Parathyroid adenoma (tissue), 2 donors: Measurements from ENCODE around the gene MAD1L1.

Source experiments
- H2AFZ ChIP-seq: fragments of 300-600 bp; sonication (generic); one replicate; pipeline ENCODE4 v1.7.0; 2017; ENCODE audit warnings: antibody characterized with exemption, mild to moderate bottlenecking
- H3K27ac ChIP-seq: fragments of 300-600 bp; sonication (generic); one replicate; pipeline ENCODE4 v1.7.0; 2017
- H3K27me3 ChIP-seq: fragments of 300-600 bp; sonication (generic); one replicate; pipeline ENCODE4 v1.7.0; 2017; ENCODE audit warnings: low read length; ENCODE audit not compliant: control insufficient read depth, insufficient read depth
- H3K36me3 ChIP-seq: fragments of 300-600 bp; sonication (generic); one replicate; pipeline ENCODE4 v1.7.0; 2017; ENCODE audit warnings: low read length; ENCODE audit not compliant: control insufficient read depth, insufficient read depth
- H3K4me1 ChIP-seq: fragments of 300-600 bp; sonication (generic); one replicate; pipeline ENCODE4 v1.7.0; 2017; ENCODE audit warnings: control low read depth
- H3K4me2 ChIP-seq: fragments of 300-600 bp; sonication (generic); one replicate; pipeline ENCODE4 v1.7.0; 2017; ENCODE audit warnings: low read length
- H3K4me3 ChIP-seq: fragments of 300-600 bp; sonication (generic); one replicate; pipeline ENCODE4 v1.7.0; 2017; ENCODE audit warnings: low read depth, low read length
- H3K79me2 ChIP-seq: fragments of 300-600 bp; sonication (generic); one replicate; pipeline ENCODE4 v1.7.0; 2017; ENCODE audit warnings: control low read depth
- H3K9ac ChIP-seq: fragments of 300-600 bp; sonication (generic); one replicate; pipeline ENCODE4 v1.7.0; 2017; ENCODE audit warnings: mild to moderate bottlenecking
- H3K9me3 ChIP-seq: fragments of 300-600 bp; sonication (generic); one replicate; pipeline ENCODE4 v1.7.0; 2017; ENCODE audit warnings: low read length; ENCODE audit not compliant: control insufficient read depth
- TF ChIP-seq, protein P1 (sequence below): fragments of 300-600 bp; sonication (generic); IDR thresholded peaks from one replicate; pipeline ENCODE4 v1.7.0; 2017; ENCODE audit warnings: antibody characterized with exemption, mild to moderate bottlenecking
- donor health status: primary hyperparathyroidism.

Gene MAD1L1

GRCh38 chr7:1857487-1858421, 375.0 kb downstream of the MAD1L1 start:
- Histone ChIP-seq H3K36me3 (no peaks in the 10 kb centered on the region), H3K4me3 (no peak overlapping the region), H3K79me2 (no peaks in the 10 kb centered on the region), H3K27ac (no peak overlapping the region), H2AFZ (no peak overlapping the region), H3K4me1 (no peaks in the 10 kb centered on the region), H3K9me3 (no peaks in the 10 kb centered on the region), H3K27me3 (no peaks in the 10 kb centered on the region), H3K9ac (no peak overlapping the region), H3K4me2 (no peak overlapping the region)
- TF ChIP-seq, protein P1, sequence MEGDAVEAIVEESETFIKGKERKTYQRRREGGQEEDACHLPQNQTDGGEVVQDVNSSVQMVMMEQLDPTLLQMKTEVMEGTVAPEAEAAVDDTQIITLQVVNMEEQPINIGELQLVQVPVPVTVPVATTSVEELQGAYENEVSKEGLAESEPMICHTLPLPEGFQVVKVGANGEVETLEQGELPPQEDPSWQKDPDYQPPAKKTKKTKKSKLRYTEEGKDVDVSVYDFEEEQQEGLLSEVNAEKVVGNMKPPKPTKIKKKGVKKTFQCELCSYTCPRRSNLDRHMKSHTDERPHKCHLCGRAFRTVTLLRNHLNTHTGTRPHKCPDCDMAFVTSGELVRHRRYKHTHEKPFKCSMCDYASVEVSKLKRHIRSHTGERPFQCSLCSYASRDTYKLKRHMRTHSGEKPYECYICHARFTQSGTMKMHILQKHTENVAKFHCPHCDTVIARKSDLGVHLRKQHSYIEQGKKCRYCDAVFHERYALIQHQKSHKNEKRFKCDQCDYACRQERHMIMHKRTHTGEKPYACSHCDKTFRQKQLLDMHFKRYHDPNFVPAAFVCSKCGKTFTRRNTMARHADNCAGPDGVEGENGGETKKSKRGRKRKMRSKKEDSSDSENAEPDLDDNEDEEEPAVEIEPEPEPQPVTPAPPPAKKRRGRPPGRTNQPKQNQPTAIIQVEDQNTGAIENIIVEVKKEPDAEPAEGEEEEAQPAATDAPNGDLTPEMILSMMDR: no peak

GRCh38 chr7:1856888-1857441, 375.8 kb downstream of the MAD1L1 start:
- TF ChIP-seq, protein P1: no peak
- no peaks in the 10 kb centered on the region for H3K4me1 ChIP-seq
- no peak overlapping the region for H3K9ac ChIP-seq
- H3K4me3 ChIP-seq: no peak overlapping the region
- H3K4me2 ChIP-seq: no peak overlapping the region
- H3K79me2 ChIP-seq: no peaks in the 10 kb centered on the region
- H3K27ac ChIP-seq: no peak overlapping the region
- H2AFZ ChIP-seq: no peak overlapping the region
- no peaks in the 10 kb centered on the region for H3K36me3 ChIP-seq
- H3K9me3 ChIP-seq: no peaks in the 10 kb centered on the region
- no peaks in the 10 kb centered on the region for H3K27me3 ChIP-seq

DNA sequence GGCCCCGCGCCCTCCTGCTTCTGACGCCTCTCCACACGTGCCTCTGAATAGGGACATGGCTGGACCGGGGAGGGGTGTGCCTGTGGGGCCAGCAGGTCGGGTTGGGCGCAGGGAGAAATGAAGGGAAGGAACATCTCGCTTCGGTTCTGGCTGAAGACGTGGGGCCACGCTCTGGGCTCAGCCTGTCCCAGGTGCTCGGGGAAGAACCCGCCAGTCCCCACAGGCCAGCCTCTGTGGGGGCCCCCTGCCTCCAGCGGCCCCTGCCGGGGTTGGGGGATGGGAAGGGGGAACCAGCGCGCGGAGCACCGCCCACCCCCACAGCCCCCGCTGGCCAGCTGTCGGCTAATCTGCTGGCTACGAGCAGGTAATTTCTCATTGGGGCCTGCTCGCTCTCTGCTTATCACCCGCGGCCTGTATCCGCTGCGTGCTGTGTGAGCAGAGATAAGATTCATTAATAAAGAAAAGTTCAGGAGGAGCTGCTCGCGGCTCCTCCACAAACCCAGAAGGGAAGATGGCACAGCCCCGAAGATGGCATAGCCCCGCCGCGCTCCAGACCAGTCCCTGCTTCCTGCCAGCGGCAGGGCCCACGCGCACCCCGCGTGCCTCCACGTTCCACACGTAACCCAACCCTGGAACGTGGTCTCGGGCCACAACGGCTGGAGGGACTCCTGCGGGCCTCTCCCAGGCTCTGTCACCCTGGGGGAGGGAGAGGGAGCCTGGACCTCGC, 376.4 kb downstream of the MAD1L1 start:
- no peaks in the 10 kb centered on the region for H3K9me3 ChIP-seq
- no peak overlapping the region for H3K4me3 ChIP-seq
- H3K27me3 ChIP-seq: no peaks in the 10 kb centered on the region
- no peak overlapping the region for H3K4me2 ChIP-seq
- TF ChIP-seq, protein P1: no peak
- no peaks in the 10 kb centered on the region for H3K4me1 ChIP-seq
- H3K27ac ChIP-seq: no peak overlapping the region
- no peak overlapping the region for H3K9ac ChIP-seq
- H3K36me3 ChIP-seq: no peaks in the 10 kb centered on the region
- no peak overlapping the region for H2AFZ ChIP-seq
- no peaks in the 10 kb centered on the region for H3K79me2 ChIP-seq

DNA sequence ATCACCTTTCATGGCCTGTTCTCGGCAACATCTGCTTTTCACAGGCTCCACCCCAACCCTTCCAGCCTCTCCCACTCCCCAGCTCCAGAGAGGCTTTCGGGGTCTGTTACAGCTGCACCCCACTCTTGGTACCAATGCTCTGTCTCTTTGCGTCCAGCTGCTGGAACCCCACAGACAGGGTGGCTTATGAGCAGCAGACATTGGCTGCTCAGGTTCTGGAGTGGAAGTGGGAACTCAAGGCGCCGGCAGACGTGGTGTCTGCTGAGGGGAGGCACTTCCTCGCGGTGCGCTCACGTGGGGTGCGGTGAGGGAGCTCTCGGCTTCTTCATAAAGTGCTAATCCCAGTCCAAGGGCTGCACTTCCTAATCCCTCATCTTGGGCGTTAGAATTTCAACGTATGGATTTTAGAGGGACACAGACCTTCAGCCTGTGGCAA, 377.0 kb downstream of the MAD1L1 start:
- TF ChIP-seq, protein P1: no peak
- H3K9ac ChIP-seq: no peak overlapping the region
- no peaks in the 10 kb centered on the region for H3K27me3 ChIP-seq
- H3K4me2 ChIP-seq: no peak overlapping the region
- no peak overlapping the region for H2AFZ ChIP-seq
- H3K4me3 ChIP-seq: no peak overlapping the region
- H3K36me3 ChIP-seq: no peaks in the 10 kb centered on the region
- no peaks in the 10 kb centered on the region for H3K79me2 ChIP-seq
- no peaks in the 10 kb centered on the region for H3K9me3 ChIP-seq
- no peaks in the 10 kb centered on the region for H3K4me1 ChIP-seq
- no peak overlapping the region for H3K27ac ChIP-seq
